ENCODE data around the gene LMNB1.

DNA sequence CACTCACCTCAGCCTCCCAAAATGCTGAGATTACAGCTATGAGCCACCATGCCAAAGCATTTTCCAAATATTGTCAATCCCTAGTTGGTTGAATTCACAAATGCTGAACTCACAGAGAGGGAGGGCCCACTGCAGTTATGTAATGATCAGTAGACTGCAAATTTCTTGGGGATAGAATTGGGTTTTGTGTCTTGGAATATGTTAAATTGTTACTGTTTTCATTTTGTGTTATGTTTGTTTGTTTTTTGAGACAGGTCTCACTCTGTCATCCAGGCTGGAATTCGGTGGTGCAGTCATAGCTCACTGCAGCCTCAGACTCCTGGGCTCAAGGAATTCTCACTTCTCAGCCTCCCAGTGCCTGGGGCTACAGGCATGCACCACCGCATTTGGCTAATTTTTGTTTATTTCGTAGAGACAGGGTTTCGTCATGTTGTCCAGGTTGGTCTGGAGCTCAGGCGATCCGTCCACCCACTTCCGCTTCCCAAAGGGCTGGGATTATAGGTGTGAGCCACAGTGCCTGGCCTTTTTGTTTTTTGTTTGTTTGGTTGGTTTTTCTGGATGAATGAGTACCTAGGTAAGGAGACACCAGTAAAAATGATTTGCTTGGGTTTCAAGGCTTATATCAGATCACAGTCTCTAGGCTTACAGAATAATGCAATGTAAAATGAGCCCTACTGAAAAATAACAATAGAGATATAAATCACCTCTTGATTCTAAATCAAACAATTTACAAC lies 31.5 kb upstream of the LMNB1 start:
- TF ChIP-seq CTCF (IDR thresholded peaks at IDR 0.05) (no peak), POLR2A (IDR thresholded peaks at IDR 0.05) (no peak), POLR2AphosphoS5 (IDR thresholded peaks at IDR 0.05) (no peak)

Measured in upper lobe of left lung (tissue), 4 donors.